K562 (cell line): ENCODE data around the gene CTSK. TPM values are rescaled to one million over a fixed set of nuclear protein-coding genes. Genes with fewer than 3 reads are reported as not detected.

Source experiments
- ATAC-seq: fragments of 200-7000 bp; cut with Tn5 transposase; 3 replicates; pipeline ENCODE4 v1.9.1; 2020; ENCODE audit warnings: moderate library complexity
- BruUV-seq: library from RNA; stranded (reverse); fragments of 400-500 nt; replicated peaks from 2 replicates; lab custom pipeline; 2021; lab: Mats Ljungman, UMichigan
- CTCF ChIA-PET: fragments of 300-600 bp; formaldehyde crosslinking; extraction: SDS; loops from one replicate; lab custom pipeline; 2021; ENCODE audit warnings: low intra/inter-chr PET ratio; lab: Yijun Ruan, JAX
- POLR2A ChIA-PET: fragments of 300-600, 350-650 bp; sonication (Branson Sonifier 250); formaldehyde crosslinking; extraction: SDS; loops from one replicate; lab custom pipeline; 2021; ENCODE audit warnings: antibody characterized with exemption, inconsistent platforms; lab: Yijun Ruan, JAX
- DNase-seq, 4 experiments: peaks; one replicate each; pipeline versions ENCODE4 v3.0.0 to v3.0.0-alpha.2; 2011 to 2018; ENCODE audit warnings: low spot score in 3 of 4, mixed read lengths in 3 of 4; ENCODE audit errors: extremely low read depth in 1 of 4
- FAIRE-seq: peaks from 2 replicates; lab custom pipeline; 2011; peaks lifted over from hg19 to GRCh38; lab: Jason Lieb, UNC
- H2AFZ ChIP-seq: 2 replicates; pipeline ENCODE4 v1.6.0; 2011; ENCODE audit warnings: low read depth, low read length, control low read depth, inconsistent platforms
- H3K27ac ChIP-seq: fragments of 200-600 bp; 3 replicates; pipeline ENCODE4 v1.8.0; 2011; ENCODE audit warnings: low read depth, mild to moderate bottlenecking, control low read depth, inconsistent platforms, low read length, moderate library complexity, mixed read lengths; ENCODE audit errors: extremely low read depth
- H3K27me3 ChIP-seq, 2 experiments: fragments of 300-600 bp in 1 of 2; 2 replicates in 1 of 2; 3 replicates in 1 of 2; pipeline versions ENCODE4 v1.6.0 to v1.8.0; 2011; ENCODE audit warnings: inconsistent platforms in 2 of 2, low read length in 2 of 2, mild to moderate bottlenecking in 1 of 2, mixed read lengths in 1 of 2, moderate library complexity in 1 of 2; ENCODE audit not compliant: control insufficient read depth in 2 of 2, insufficient read depth in 2 of 2
- H3K36me3 ChIP-seq: fragments of 300-600 bp; 3 replicates; pipeline ENCODE4 v1.8.0; 2011; ENCODE audit warnings: mild to moderate bottlenecking, low read length, inconsistent platforms; ENCODE audit not compliant: control insufficient read depth, insufficient read depth
- H3K4me1 ChIP-seq, 2 experiments: fragments of 200-600 bp in 1 of 2; replicated peaks in 1 of 2; 2 replicates in 1 of 2; 3 replicates in 1 of 2; pipeline versions ENCODE4 v1.5.1 to v1.8.0; 2011; ENCODE audit warnings: inconsistent platforms in 2 of 2, low read length in 2 of 2, mild to moderate bottlenecking in 1 of 2, mixed read lengths in 1 of 2, moderate library complexity in 1 of 2; ENCODE audit not compliant: control insufficient read depth in 2 of 2, insufficient read depth in 2 of 2
- H3K4me2 ChIP-seq: 2 replicates; pipeline ENCODE4 v1.6.1; 2011; ENCODE audit warnings: low read length, control low read depth, inconsistent platforms, mixed read lengths; ENCODE audit not compliant: insufficient read depth
- H3K4me3 ChIP-seq: fragments of 200-600 bp; sonication (generic), shearing (Covaris generic); 2 replicates; pipeline ENCODE4 v1.5.1; 2016; ENCODE audit warnings: control low read depth, inconsistent platforms
- H3K79me2 ChIP-seq: fragments of 200-600 bp; 3 replicates; pipeline ENCODE4 v1.8.0; 2011; ENCODE audit warnings: low read length, inconsistent platforms; ENCODE audit not compliant: control insufficient read depth, insufficient read depth
- H3K9ac ChIP-seq, 2 experiments: 2 replicates each; pipeline versions ENCODE4 v1.6.0 to v1.6.1; 2011; ENCODE audit warnings: low read depth in 2 of 2, low read length in 2 of 2, control low read depth in 1 of 2, inconsistent platforms in 1 of 2, mild to moderate bottlenecking in 1 of 2, mixed read lengths in 1 of 2; ENCODE audit not compliant: insufficient read depth in 1 of 2
- H3K9me1 ChIP-seq: one replicate; pipeline ENCODE4 v1.6.0; 2011; ENCODE audit warnings: inconsistent platforms, mild to moderate bottlenecking, low read length, moderate library complexity; ENCODE audit not compliant: control insufficient read depth, insufficient read depth
- H3K9me3 ChIP-seq: replicated peaks from 2 replicates; pipeline ENCODE4 v1.5.1; 2011; ENCODE audit warnings: low read depth, low read length, inconsistent platforms; ENCODE audit not compliant: control insufficient read depth, insufficient read depth
- H4K20me1 ChIP-seq: replicated peaks from 2 replicates; pipeline ENCODE4 v1.6.1; 2011; ENCODE audit warnings: low read length, inconsistent platforms, mixed read lengths; ENCODE audit not compliant: control insufficient read depth, insufficient read depth
- BRD9 ChIP-seq: fragments of 450-650 bp; IDR thresholded peaks from 2 replicates; pipeline ENCODE4 v1.6.1; 2018; ENCODE audit warnings: low read depth; ENCODE audit not compliant: partially characterized antibody
- CUX1 ChIP-seq: fragments of 200-800 bp; sonication (Bioruptor generic); IDR thresholded peaks from 2 replicates; pipeline ENCODE4 v1.6.1; 2016; ENCODE audit warnings: missing genetic modification characterization, missing compliant biosample characterization
- JUNB ChIP-seq: fragments of 450-650 bp; formaldehyde crosslinking; conservative IDR thresholded peaks from 2 replicates; pipeline ENCODE4 v1.4.0; 2020; ENCODE audit warnings: mild to moderate bottlenecking
- MAFK ChIP-seq: IDR thresholded peaks from 2 replicates; pipeline ENCODE4 v1.6.1; 2011; ENCODE audit warnings: low read length, improper control_type of control experiment
- MAX ChIP-seq: sonication (generic); formaldehyde crosslinking; IDR thresholded peaks from 2 replicates; pipeline ENCODE4 v1.9.0; 2022; ENCODE audit warnings: mild to moderate bottlenecking, missing genetic modification reagents
- NR1H2 ChIP-seq: sonication (generic); formaldehyde crosslinking; IDR thresholded peaks from 2 replicates; pipeline ENCODE4 v1.4.0; 2020; ENCODE audit warnings: mild to moderate bottlenecking, missing genetic modification reagents
- SMC3 ChIP-seq: conservative IDR thresholded peaks from 2 replicates; pipeline ENCODE4 v1.6.1; 2011; ENCODE audit warnings: low read depth, low read length, improper control_type of control experiment; ENCODE audit not compliant: insufficient read depth
- ZNF699 ChIP-seq: fragments of 250-450 bp; sonication (Bioruptor Pico); IDR thresholded peaks from 2 replicates; pipeline ENCODE4 v1.8.0; 2021; ENCODE audit warnings: mild to moderate bottlenecking, moderate library complexity; ENCODE audit not compliant: insufficient replicate concordance
- WGBS: fragments of 100-300 bp; shearing (Covaris generic); methylation state at CpG from one replicate; pipeline ENCODE4 v1.1.6; 2016; ENCODE audit warnings: low coverage, mixed read lengths; ENCODE audit not compliant: insufficient coverage; ENCODE audit errors: missing lambda C conversion rate; 5-methylcytosine and 5-hydroxymethylcytosine counted together
- in situ Hi-C: fragments of 300-500 bp; cut with MboI; formaldehyde crosslinking; loops from 4 replicates; pipeline ENCODE4 v1.15.0; 2018; ENCODE audit warnings: inconsistent platforms, mixed read lengths
- intact Hi-C: fragments of 100-400 bp; cut with micrococcal nuclease; formaldehyde crosslinking; loops from 2 replicates; pipeline ENCODE4 v1.14.2; 2022
- polyA plus RNA-seq, 8 experiments: library from polyadenylated mRNA; depleted of rRNA in 4 of 8; stranded (reverse) in 5 of 8; unstranded in 3 of 8; fragments of >200 nt; fragmentation: Nextera tagmentation in 2 of 8; fragmentation: Illumina TruSeq in 1 of 8; extraction: Ambion mirVana in 2 of 8; extraction: Trizol in 1 of 8; gene quantifications; 2 replicates each; pipeline versions ENCODE4 v1.2.1 to v1.2.3, GENCODE V29; 2011 to 2014; ENCODE audit warnings: inconsistent platforms in 1 of 8, missing spikeins in 1 of 8
- total RNA-seq, 7 experiments: library from RNA; depleted of rRNA in 6 of 7; stranded (reverse); fragments of >200 nt in 6 of 7; fragmentation: Illumina TruSeq in 2 of 7; extraction: Trizol in 2 of 7; gene quantifications; 2 replicates each; pipeline versions ENCODE4 v1.2.1 to v1.2.3, GENCODE V29; 2011 to 2021; ENCODE audit warnings: low replicate concordance in 1 of 7
- TF ChIP-seq, protein P1 (sequence below), 3 experiments: IDR thresholded peaks in 2 of 3; conservative IDR thresholded peaks in 1 of 3; 2 replicates each; pipeline ENCODE4 v1.5.1; 2011 to 2012; ENCODE audit warnings: low read length in 3 of 3, mild to moderate bottlenecking in 3 of 3, control low read depth in 2 of 3, improper control_type of control experiment in 1 of 3, inconsistent platforms in 1 of 3, low read depth in 1 of 3, mixed read lengths in 1 of 3, moderate library complexity in 1 of 3; ENCODE audit not compliant: insufficient read depth in 2 of 3
- TF ChIP-seq, protein P2 (sequence below): sonication (generic); formaldehyde crosslinking; IDR thresholded peaks from 2 replicates; pipeline ENCODE4 v1.8.0; 2022; ENCODE audit warnings: missing genetic modification reagents, mild to moderate bottlenecking, borderline replicate concordance

The CTSK gene
- total and polyA plus RNA-seq, 9 of the 15 experiments (the other 6 are each of a cell fraction or from before 2014, with no cell fraction given), result 0.84 to 2.5 (median 1.3) TPM

DNA sequence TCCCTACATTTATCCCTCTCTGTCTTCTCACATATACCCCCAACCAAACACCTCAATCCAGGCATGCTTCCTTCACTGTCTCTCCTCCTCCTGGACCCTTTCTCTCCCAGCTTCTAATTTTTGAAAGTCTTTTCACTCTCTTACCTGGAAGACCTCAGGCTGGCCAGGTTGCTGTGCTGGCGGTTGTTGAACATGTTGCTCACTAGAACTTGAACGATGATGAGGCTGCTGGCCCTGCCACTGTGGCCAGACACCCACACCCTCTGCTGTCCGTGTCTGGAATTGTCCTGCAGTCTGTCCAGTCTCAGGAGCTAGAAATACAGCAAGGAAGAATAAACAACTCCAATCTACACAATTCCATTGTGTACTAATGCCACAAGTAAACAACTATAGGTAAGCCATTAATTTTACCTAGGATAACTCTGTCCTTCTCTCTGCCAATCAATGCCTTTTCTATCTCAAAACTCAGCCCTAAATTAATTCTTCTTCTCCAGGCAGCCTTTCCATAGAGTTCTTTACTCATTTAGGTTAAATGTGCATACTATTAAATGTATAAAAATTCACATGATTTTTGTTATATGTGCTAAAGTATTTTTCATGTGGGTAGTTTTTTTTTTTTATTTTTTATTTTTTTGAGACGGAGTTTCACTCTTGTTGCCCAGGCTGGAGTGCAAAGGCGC lies 5.1 kb upstream of the CTSK start:
- intact Hi-C loops, result loop anchor here (1.0 to 10.0 kb wide), 5 partner anchors 196 to 558 kb away; partner anchors contain the start of genes CA14 and MCL1
- ChIA-PET CTCF (interaction anchor here (0.6 to 2.3 kb wide), 5 partner anchors 192 to 349 kb away, joined by 3 to 13 read pairs (median 3); no protein-coding TSS in a partner anchor), POLR2A (interaction anchor here (0.6 to 2.0 kb wide), 7 partner anchors 9 to 252 kb away, joined by 3 to 10 read pairs (median 4); partner anchors contain the start of genes GOLPH3L and MCL1)
- H3K27ac ChIP-seq, result no peak overlapping the region
- DNase-seq (peak; percentile 37 to 78 (median 57)), FAIRE-seq (peak; percentile 93), ATAC-seq (peak; percentile 98)
- 35% methylated on average over 4 of the region's 5 CpGs for WGBS
- no peaks in the 10 kb centered on the region for H3K9me3 ChIP-seq
- H3K4me1 ChIP-seq, result peaks cover 0 to 8% of the 10 kb centered on the region in 2 experiments; a peak in 1 of 5 replicates
- H4K20me1 ChIP-seq, result no peaks in the 10 kb centered on the region
- in situ Hi-C loops, result no loop called here
- no peak overlapping the region for H3K4me2 ChIP-seq
- peaks cover 58% of the 10 kb centered on the region for H3K36me3 ChIP-seq
- no peaks in the 10 kb centered on the region for H3K9me1 ChIP-seq
- H3K27me3 ChIP-seq, result no peaks in the 10 kb centered on the region
- H3K9ac ChIP-seq, result no peak overlapping the region
- H2AFZ ChIP-seq, result no peak overlapping the region
- H3K4me3 ChIP-seq, result no peak overlapping the region
- no peaks in the 10 kb centered on the region for H3K79me2 ChIP-seq
- BruUV-seq, result no TSS peak
- no peak for TF ChIP-seq BRD9
- TF ChIP-seq SMC3, result peak; percentile 93
- no peak for TF ChIP-seq MAX
- TF ChIP-seq ZNF699 (CRISPR knock-in tag), result no peak
- no peak for TF ChIP-seq JUNB
- TF ChIP-seq, protein P1, sequence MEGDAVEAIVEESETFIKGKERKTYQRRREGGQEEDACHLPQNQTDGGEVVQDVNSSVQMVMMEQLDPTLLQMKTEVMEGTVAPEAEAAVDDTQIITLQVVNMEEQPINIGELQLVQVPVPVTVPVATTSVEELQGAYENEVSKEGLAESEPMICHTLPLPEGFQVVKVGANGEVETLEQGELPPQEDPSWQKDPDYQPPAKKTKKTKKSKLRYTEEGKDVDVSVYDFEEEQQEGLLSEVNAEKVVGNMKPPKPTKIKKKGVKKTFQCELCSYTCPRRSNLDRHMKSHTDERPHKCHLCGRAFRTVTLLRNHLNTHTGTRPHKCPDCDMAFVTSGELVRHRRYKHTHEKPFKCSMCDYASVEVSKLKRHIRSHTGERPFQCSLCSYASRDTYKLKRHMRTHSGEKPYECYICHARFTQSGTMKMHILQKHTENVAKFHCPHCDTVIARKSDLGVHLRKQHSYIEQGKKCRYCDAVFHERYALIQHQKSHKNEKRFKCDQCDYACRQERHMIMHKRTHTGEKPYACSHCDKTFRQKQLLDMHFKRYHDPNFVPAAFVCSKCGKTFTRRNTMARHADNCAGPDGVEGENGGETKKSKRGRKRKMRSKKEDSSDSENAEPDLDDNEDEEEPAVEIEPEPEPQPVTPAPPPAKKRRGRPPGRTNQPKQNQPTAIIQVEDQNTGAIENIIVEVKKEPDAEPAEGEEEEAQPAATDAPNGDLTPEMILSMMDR (IDR thresholded peaks at IDR 0.05 in 2 of 3, conservative IDR thresholded peaks at IDR 0.05 in 1 of 3; ENCODE audit: insufficient read depth in 2 of 3, low read depth in 1 of 3, low read length in 3 of 3), result peak; percentile 86 to 92 (median 90)
- TF ChIP-seq NR1H2, result no peak
- no peak for TF ChIP-seq MAFK
- TF ChIP-seq, protein P2, sequence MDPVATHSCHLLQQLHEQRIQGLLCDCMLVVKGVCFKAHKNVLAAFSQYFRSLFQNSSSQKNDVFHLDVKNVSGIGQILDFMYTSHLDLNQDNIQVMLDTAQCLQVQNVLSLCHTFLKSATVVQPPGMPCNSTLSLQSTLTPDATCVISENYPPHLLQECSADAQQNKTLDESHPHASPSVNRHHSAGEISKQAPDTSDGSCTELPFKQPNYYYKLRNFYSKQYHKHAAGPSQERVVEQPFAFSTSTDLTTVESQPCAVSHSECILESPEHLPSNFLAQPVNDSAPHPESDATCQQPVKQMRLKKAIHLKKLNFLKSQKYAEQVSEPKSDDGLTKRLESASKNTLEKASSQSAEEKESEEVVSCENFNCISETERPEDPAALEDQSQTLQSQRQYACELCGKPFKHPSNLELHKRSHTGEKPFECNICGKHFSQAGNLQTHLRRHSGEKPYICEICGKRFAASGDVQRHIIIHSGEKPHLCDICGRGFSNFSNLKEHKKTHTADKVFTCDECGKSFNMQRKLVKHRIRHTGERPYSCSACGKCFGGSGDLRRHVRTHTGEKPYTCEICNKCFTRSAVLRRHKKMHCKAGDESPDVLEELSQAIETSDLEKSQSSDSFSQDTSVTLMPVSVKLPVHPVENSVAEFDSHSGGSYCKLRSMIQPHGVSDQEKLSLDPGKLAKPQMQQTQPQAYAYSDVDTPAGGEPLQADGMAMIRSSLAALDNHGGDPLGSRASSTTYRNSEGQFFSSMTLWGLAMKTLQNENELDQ (CRISPR knock-in tag), result no peak
- TF ChIP-seq CUX1 (CRISPR knock-in tag), result no peak
